ENCODE measurements around the gene C1orf87. TPM values are rescaled to one million over a fixed set of nuclear protein-coding genes. Genes with fewer than 3 reads are reported as not detected.

C1orf87 gene
- total RNA-seq, 1 experiment from 2014 or later = not detected

DNA sequence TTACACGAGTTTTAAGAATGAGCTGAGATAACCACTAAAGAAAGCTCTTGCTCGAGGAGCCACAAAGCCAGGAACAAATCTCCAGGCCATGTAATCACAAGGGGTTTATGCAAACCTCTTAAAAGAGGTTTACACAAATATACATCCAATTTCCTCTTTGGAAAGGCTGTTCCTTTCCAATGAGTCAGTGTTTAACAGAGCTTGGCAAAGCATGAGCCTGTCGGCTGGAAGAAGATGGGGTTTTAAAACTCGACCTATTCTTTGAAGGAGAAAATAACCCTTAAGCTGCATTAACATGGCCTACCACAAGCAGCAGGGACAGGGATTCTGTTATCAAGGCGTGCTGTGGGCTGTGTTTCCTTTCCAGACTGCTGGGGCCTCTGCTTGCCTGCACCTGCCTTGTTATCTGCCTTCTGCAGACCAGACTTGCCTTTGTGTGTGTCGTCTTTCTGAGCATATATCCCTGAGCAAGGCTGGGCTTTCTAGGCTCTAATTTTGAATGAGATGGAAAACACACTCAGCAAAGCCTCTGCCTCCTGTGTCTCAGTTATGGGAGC is 106.4 kb downstream of the C1orf87 start:
- BruUV-seq (replicated peaks) = no TSS peak
- TF ChIP-seq EZH2 (IDR thresholded peaks at IDR 0.05; ENCODE audit: borderline replicate concordance, low read depth, low read length, poor library complexity, severe bottlenecking) = no peak
- TF ChIP-seq, protein P1, sequence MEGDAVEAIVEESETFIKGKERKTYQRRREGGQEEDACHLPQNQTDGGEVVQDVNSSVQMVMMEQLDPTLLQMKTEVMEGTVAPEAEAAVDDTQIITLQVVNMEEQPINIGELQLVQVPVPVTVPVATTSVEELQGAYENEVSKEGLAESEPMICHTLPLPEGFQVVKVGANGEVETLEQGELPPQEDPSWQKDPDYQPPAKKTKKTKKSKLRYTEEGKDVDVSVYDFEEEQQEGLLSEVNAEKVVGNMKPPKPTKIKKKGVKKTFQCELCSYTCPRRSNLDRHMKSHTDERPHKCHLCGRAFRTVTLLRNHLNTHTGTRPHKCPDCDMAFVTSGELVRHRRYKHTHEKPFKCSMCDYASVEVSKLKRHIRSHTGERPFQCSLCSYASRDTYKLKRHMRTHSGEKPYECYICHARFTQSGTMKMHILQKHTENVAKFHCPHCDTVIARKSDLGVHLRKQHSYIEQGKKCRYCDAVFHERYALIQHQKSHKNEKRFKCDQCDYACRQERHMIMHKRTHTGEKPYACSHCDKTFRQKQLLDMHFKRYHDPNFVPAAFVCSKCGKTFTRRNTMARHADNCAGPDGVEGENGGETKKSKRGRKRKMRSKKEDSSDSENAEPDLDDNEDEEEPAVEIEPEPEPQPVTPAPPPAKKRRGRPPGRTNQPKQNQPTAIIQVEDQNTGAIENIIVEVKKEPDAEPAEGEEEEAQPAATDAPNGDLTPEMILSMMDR (conservative IDR thresholded peaks at IDR 0.05; ENCODE audit: low read depth, low read length) = no peak
- Histone ChIP-seq H3K4me3 (ENCODE audit: low read depth, low read length, poor library complexity, severe bottlenecking) (no peak overlapping the region), H3K4me1 (ENCODE audit: insufficient read depth, low read length, poor library complexity, severe bottlenecking) (no peaks in the 10 kb centered on the region), H3K27ac (ENCODE audit: low read depth, low read length, poor library complexity, severe bottlenecking) (no peak overlapping the region), H3K36me3 (ENCODE audit: insufficient read depth, low read length, poor library complexity, severe bottlenecking) (no peaks in the 10 kb centered on the region), H3K9me3 (ENCODE audit: low read depth, low read length, poor library complexity, severe bottlenecking) (no peaks in the 10 kb centered on the region), H3K27me3 (replicated peaks; ENCODE audit: insufficient read depth, low read depth, low read length, poor library complexity) (no peaks in the 10 kb centered on the region)
- ChIA-PET CTCF (interaction anchor here (0.5 to 2.2 kb wide), 2 partner anchors 20 to 796 kb away, joined by 5 to 7 read pairs; no protein-coding TSS in a partner anchor), POLR2A (ENCODE audit: low non-redundant PET) (no interaction called here)
- intact Hi-C loops (cut with micrococcal nuclease; ENCODE audit: unreplicated experiment) = no loop called here
- no peak for DNase-seq (ENCODE audit: low spot score)

DNA sequence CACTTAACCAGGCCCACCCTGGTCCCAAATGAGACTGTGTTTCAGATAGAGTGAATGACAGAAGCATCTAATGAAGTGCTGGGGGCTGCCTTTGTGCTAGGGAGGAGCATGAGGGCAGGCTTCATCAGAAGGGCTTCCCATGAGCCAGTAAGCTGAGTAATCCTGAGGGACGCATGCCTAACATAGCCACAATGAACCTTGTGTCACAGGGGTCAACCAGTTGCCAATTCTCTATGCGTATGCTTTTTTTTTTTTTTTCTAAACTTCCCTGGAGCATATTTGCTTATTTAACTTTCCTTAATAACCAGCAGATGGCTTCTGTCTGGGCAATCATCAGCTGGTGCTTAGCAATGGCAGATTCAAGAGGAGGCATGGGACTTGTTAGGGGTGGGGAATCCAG is 121.5 kb downstream of the C1orf87 start:
- ChIA-PET CTCF (no interaction called here), POLR2A (ENCODE audit: low non-redundant PET) (no interaction called here)
- intact Hi-C loops (cut with micrococcal nuclease; ENCODE audit: unreplicated experiment) = no loop called here
- Histone ChIP-seq H3K9me3 (ENCODE audit: low read depth, low read length, poor library complexity, severe bottlenecking) (no peaks in the 10 kb centered on the region), H3K27me3 (replicated peaks; ENCODE audit: insufficient read depth, low read depth, low read length, poor library complexity) (no peaks in the 10 kb centered on the region), H3K4me1 (ENCODE audit: insufficient read depth, low read length, poor library complexity, severe bottlenecking) (peaks cover 2% of the 10 kb centered on the region), H3K36me3 (ENCODE audit: insufficient read depth, low read length, poor library complexity, severe bottlenecking) (no peaks in the 10 kb centered on the region), H3K4me3 (ENCODE audit: low read depth, low read length, poor library complexity, severe bottlenecking) (no peak overlapping the region), H3K27ac (ENCODE audit: low read depth, low read length, poor library complexity, severe bottlenecking) (no peak overlapping the region)
- DNase-seq (ENCODE audit: low spot score) = no peak
- TF ChIP-seq EZH2 (IDR thresholded peaks at IDR 0.05; ENCODE audit: borderline replicate concordance, low read depth, low read length, poor library complexity, severe bottlenecking) = no peak
- no TSS peak for BruUV-seq (replicated peaks)

DNA sequence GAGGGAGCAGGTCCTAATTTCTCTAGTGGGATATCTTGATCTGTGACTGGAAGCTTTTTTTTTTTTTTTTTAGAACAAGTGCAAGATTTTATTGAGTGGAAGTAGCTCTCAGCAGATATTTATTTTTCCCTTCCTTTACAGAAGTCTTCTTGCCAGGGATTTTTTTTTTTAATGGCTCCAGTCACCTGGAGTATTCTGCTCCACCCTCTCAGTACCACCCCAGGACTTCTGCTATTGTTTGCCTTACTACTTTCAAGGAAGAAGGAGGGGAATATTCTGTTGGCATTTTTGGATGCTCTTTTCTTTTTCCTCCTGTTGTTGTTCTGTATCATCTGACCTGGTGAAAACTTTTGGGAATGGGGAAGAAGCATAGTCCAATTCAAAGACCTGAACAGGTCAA is 123.9 kb downstream of the C1orf87 start:
- Histone ChIP-seq H3K27me3 (replicated peaks; ENCODE audit: insufficient read depth, low read depth, low read length, poor library complexity) (no peaks in the 10 kb centered on the region), H3K9me3 (ENCODE audit: low read depth, low read length, poor library complexity, severe bottlenecking) (no peaks in the 10 kb centered on the region), H3K36me3 (ENCODE audit: insufficient read depth, low read length, poor library complexity, severe bottlenecking) (no peaks in the 10 kb centered on the region), H3K27ac (ENCODE audit: low read depth, low read length, poor library complexity, severe bottlenecking) (no peak overlapping the region), H3K4me1 (ENCODE audit: insufficient read depth, low read length, poor library complexity, severe bottlenecking) (peaks cover 5% of the 10 kb centered on the region), H3K4me3 (ENCODE audit: low read depth, low read length, poor library complexity, severe bottlenecking) (no peak overlapping the region)
- ChIA-PET CTCF (interaction anchor here (0.6 to 0.7 kb wide), 3 partner anchors 54 to 1405 kb away, joined by 3 to 7 read pairs (median 4); no protein-coding TSS in a partner anchor), POLR2A (ENCODE audit: low non-redundant PET) (no interaction called here)
- no TSS peak for BruUV-seq (replicated peaks)
- DNase-seq (ENCODE audit: low spot score) = no peak
- intact Hi-C loops (cut with micrococcal nuclease; ENCODE audit: unreplicated experiment) = loop anchor here (10.0 kb wide), 1 partner anchor 1215 kb away; no protein-coding TSS in a partner anchor
- TF ChIP-seq EZH2 (IDR thresholded peaks at IDR 0.05; ENCODE audit: borderline replicate concordance, low read depth, low read length, poor library complexity, severe bottlenecking) = no peak
- TF ChIP-seq, protein P1 (conservative IDR thresholded peaks at IDR 0.05; ENCODE audit: low read depth, low read length) = no peak

DNA sequence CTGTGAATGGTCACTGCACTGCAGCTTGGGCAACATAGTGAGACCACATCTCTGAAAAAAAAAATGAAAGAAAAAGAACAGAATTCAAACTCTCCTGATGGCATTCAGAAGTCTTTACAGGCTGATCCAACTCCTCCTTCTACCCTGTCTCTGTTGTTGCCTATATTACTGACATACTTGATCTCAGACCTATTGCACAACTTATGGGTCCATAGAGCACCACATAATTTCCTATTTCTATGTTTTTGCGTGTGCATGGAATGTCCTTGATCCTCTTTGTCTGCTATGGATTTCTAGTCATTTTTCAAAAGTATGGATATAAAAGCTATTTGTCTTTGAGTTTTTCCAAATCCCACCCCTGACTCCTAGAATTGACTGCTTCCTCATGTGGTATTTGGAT is 124.6 kb downstream of the C1orf87 start:
- no peaks in the 10 kb centered on the region for H3K9me3 ChIP-seq (ENCODE audit: low read depth, low read length, poor library complexity, severe bottlenecking)
- BruUV-seq (replicated peaks) = no TSS peak
- H3K4me1 ChIP-seq (ENCODE audit: insufficient read depth, low read length, poor library complexity, severe bottlenecking) = peaks cover 5% of the 10 kb centered on the region
- ChIA-PET POLR2A (ENCODE audit: low non-redundant PET) (no interaction called here), CTCF (no interaction called here)
- no peaks in the 10 kb centered on the region for H3K27me3 ChIP-seq (replicated peaks; ENCODE audit: insufficient read depth, low read depth, low read length, poor library complexity)
- H3K27ac ChIP-seq (ENCODE audit: low read depth, low read length, poor library complexity, severe bottlenecking) = no peak overlapping the region
- no peak overlapping the region for H3K4me3 ChIP-seq (ENCODE audit: low read depth, low read length, poor library complexity, severe bottlenecking)
- no peak for TF ChIP-seq EZH2 (IDR thresholded peaks at IDR 0.05; ENCODE audit: borderline replicate concordance, low read depth, low read length, poor library complexity, severe bottlenecking)
- TF ChIP-seq, protein P1 (conservative IDR thresholded peaks at IDR 0.05; ENCODE audit: low read depth, low read length) = no peak
- intact Hi-C loops (cut with micrococcal nuclease; ENCODE audit: unreplicated experiment) = loop anchor here (10.0 kb wide), 1 partner anchor 1214 kb away; no protein-coding TSS in a partner anchor
- H3K36me3 ChIP-seq (ENCODE audit: insufficient read depth, low read length, poor library complexity, severe bottlenecking) = no peaks in the 10 kb centered on the region
- no peak for DNase-seq (ENCODE audit: low spot score)
